Endothelial cell of umbilical vein (primary cell): ENCODE data around the gene DUOXA2. TPM values are rescaled to one million over a fixed set of nuclear protein-coding genes. Genes with fewer than 3 reads are reported as not detected.

Source experiments
- BruUV-seq: library from RNA; stranded (reverse); fragments of 400-500 nt; replicated peaks from 2 replicates; lab custom pipeline; 2021; lab: Mats Ljungman, UMichigan
- CTCF ChIA-PET: fragments of 300-600, 350-600 bp; sonication (Branson Sonifier 250); formaldehyde crosslinking; loops from one replicate; lab custom pipeline; 2021; ENCODE audit warnings: antibody characterized with exemption, inconsistent platforms; lab: Charles Lee
- POLR2A ChIA-PET: fragments of 300-600, 350-600 bp; sonication (Branson Sonifier 250); formaldehyde crosslinking; loops from one replicate; lab custom pipeline; 2021; ENCODE audit warnings: antibody characterized with exemption, inconsistent platforms; lab: Charles Lee
- DNase-seq: peaks from one replicate; pipeline ENCODE4 v3.0.0-alpha.2; 2011; ENCODE audit warnings: low read depth, low spot score
- FAIRE-seq: peaks from 2 replicates; lab custom pipeline; 2011; peaks lifted over from hg19 to GRCh38; lab: Jason Lieb, UNC
- H2AFZ ChIP-seq: 2 replicates; pipeline ENCODE4 v1.6.0; 2012; ENCODE audit warnings: low read depth, low read length, control low read depth, inconsistent platforms
- H3K27ac ChIP-seq: 2 replicates; pipeline ENCODE4 v1.5.1; 2011; ENCODE audit warnings: low read depth, mild to moderate bottlenecking, control low read depth, low read length, moderate library complexity; ENCODE audit not compliant: insufficient read depth
- H3K27me3 ChIP-seq, 2 experiments: 2 replicates each; pipeline versions ENCODE4 v1.6.0 to v1.6.1; 2011; ENCODE audit warnings: low read length in 2 of 2, mixed read lengths in 1 of 2; ENCODE audit not compliant: control insufficient read depth in 2 of 2, insufficient read depth in 2 of 2
- H3K36me3 ChIP-seq, 2 experiments: 2 replicates in 1 of 2; 3 replicates in 1 of 2; pipeline ENCODE4 v1.5.1; 2011; ENCODE audit warnings: low read length in 2 of 2, mild to moderate bottlenecking in 1 of 2, moderate library complexity in 1 of 2; ENCODE audit not compliant: control insufficient read depth in 2 of 2, insufficient read depth in 2 of 2; ENCODE audit errors: extremely low read depth in 1 of 2
- H3K4me1 ChIP-seq: 3 replicates; pipeline ENCODE4 v1.5.1; 2011; ENCODE audit warnings: mild to moderate bottlenecking, low read length; ENCODE audit not compliant: control insufficient read depth, insufficient read depth; ENCODE audit errors: extremely low read depth
- H3K4me2 ChIP-seq: 2 replicates; pipeline ENCODE4 v1.6.1; 2011; ENCODE audit warnings: low read length, control low read depth, mixed read lengths; ENCODE audit not compliant: insufficient read depth
- H3K4me3 ChIP-seq, 3 experiments: fragments of 200-600 bp in 1 of 3; sonication (generic), shearing (Covaris generic) in 1 of 3; replicated peaks in 1 of 3; 2 replicates each; pipeline ENCODE4 v1.5.1; 2011 to 2016; ENCODE audit warnings: control low read depth in 3 of 3, low read length in 3 of 3, mild to moderate bottlenecking in 2 of 3, inconsistent platforms in 1 of 3, low read depth in 1 of 3, moderate library complexity in 1 of 3; ENCODE audit not compliant: insufficient read depth in 1 of 3
- H3K79me2 ChIP-seq: 2 replicates; pipeline ENCODE4 v1.6.0; 2012; ENCODE audit warnings: low read length, inconsistent platforms; ENCODE audit not compliant: control insufficient read depth, insufficient read depth
- H3K9ac ChIP-seq: replicated peaks from 2 replicates; pipeline ENCODE3; 2011; ENCODE audit warnings: low read length, control low read depth; ENCODE audit not compliant: insufficient read depth; ENCODE audit errors: extremely low read depth
- H3K9me1 ChIP-seq: replicated peaks from 3 replicates; pipeline ENCODE4 v1.6.0; 2011; ENCODE audit warnings: mild to moderate bottlenecking, low read length; ENCODE audit not compliant: control insufficient read depth, insufficient read depth; ENCODE audit errors: extremely low read depth
- H3K9me3 ChIP-seq: replicated peaks from 2 replicates; pipeline ENCODE4 v1.5.1; 2012; ENCODE audit warnings: low read length, inconsistent platforms; ENCODE audit not compliant: control insufficient read depth, insufficient read depth
- H4K20me1 ChIP-seq: replicated peaks from 2 replicates; pipeline ENCODE3; 2011; ENCODE audit warnings: mild to moderate bottlenecking, low read length; ENCODE audit not compliant: control insufficient read depth, insufficient read depth; ENCODE audit errors: extremely low read depth
- EZH2 ChIP-seq: IDR thresholded peaks from 2 replicates; pipeline ENCODE4 v1.6.1; 2012; ENCODE audit warnings: borderline replicate concordance, low read depth, mild to moderate bottlenecking, moderate library complexity, low read length, inconsistent platforms; ENCODE audit not compliant: severe bottlenecking
- FOS ChIP-seq: IDR thresholded peaks from 2 replicates; pipeline ENCODE4 v1.6.1; 2011; ENCODE audit warnings: mild to moderate bottlenecking, low read length, moderate library complexity, borderline replicate concordance; ENCODE audit not compliant: insufficient read depth
- GATA2 ChIP-seq: IDR thresholded peaks from 2 replicates; pipeline ENCODE4 v1.7.0; 2011; ENCODE audit warnings: low read depth, mild to moderate bottlenecking, moderate library complexity, mixed read lengths, low read length; ENCODE audit not compliant: insufficient read length, insufficient read depth
- JUN ChIP-seq: IDR thresholded peaks from 2 replicates; pipeline ENCODE4 v1.6.1; 2011; ENCODE audit warnings: borderline replicate concordance, low read depth; ENCODE audit not compliant: insufficient read length, insufficient read depth
- MAX ChIP-seq: IDR thresholded peaks from 2 replicates; pipeline ENCODE4 v1.6.1; 2011; ENCODE audit not compliant: insufficient read depth, insufficient read length
- MYC ChIP-seq: IDR thresholded peaks from one replicate; pipeline ENCODE4 v1.6.1; 2011; ENCODE audit warnings: mild to moderate bottlenecking, low read depth, low read length
- POLR2A ChIP-seq: IDR thresholded peaks from 2 replicates; pipeline ENCODE4 v1.6.1; 2012; ENCODE audit warnings: low read depth, mild to moderate bottlenecking, control low read depth, low read length
- POLR2AphosphoS5 ChIP-seq: IDR thresholded peaks from 2 replicates; pipeline ENCODE4 v1.6.1; 2012; ENCODE audit warnings: low read depth, mild to moderate bottlenecking, control low read depth, low read length, moderate library complexity; ENCODE audit not compliant: insufficient read depth
- dilution Hi-C: fragments of 300-500 bp; cut with MboI; formaldehyde crosslinking; loops from one replicate; pipeline ENCODE4 v1.15.0; 2019; ENCODE audit warnings: low sequenced_read_pairs; ENCODE audit not compliant: extremely low pct_ligation_motif_present
- intact Hi-C: fragments of 100-400 bp; cut with micrococcal nuclease; formaldehyde crosslinking; loops from one replicate; pipeline ENCODE4 v1.10.0; 2022
- polyA plus RNA-seq, 4 experiments: library from polyadenylated mRNA; depleted of rRNA in 3 of 4; stranded (reverse) in 3 of 4; unstranded in 1 of 4; fragments of >200 nt; gene quantifications; 2 replicates each; pipeline versions ENCODE4 v1.2.1 to v1.2.3, GENCODE V29; 2011 to 2012; ENCODE audit warnings: missing spikeins in 1 of 4
- total RNA-seq: library from RNA; stranded (reverse); gene quantifications from 2 replicates; pipeline ENCODE4 v1.2.3, GENCODE V29; 2021
- TF ChIP-seq, protein P1 (sequence below), 2 donors: IDR thresholded peaks; 1 replicate in 1 of 2; 2 replicates in 1 of 2; pipeline ENCODE4 v1.5.1; 2011; ENCODE audit warnings: low read length in 2 of 2, mild to moderate bottlenecking in 2 of 2, moderate library complexity in 2 of 2, control low read depth in 1 of 2, inconsistent platforms in 1 of 2, low read depth in 1 of 2; ENCODE audit not compliant: insufficient read depth in 1 of 2; ENCODE audit errors: extremely low read depth in 1 of 2

Gene DUOXA2
- total and polyA plus RNA-seq, 2 donors (not counting 3 experiments of a cell fraction or from before 2014, with no cell fraction given): not detected

DNA sequence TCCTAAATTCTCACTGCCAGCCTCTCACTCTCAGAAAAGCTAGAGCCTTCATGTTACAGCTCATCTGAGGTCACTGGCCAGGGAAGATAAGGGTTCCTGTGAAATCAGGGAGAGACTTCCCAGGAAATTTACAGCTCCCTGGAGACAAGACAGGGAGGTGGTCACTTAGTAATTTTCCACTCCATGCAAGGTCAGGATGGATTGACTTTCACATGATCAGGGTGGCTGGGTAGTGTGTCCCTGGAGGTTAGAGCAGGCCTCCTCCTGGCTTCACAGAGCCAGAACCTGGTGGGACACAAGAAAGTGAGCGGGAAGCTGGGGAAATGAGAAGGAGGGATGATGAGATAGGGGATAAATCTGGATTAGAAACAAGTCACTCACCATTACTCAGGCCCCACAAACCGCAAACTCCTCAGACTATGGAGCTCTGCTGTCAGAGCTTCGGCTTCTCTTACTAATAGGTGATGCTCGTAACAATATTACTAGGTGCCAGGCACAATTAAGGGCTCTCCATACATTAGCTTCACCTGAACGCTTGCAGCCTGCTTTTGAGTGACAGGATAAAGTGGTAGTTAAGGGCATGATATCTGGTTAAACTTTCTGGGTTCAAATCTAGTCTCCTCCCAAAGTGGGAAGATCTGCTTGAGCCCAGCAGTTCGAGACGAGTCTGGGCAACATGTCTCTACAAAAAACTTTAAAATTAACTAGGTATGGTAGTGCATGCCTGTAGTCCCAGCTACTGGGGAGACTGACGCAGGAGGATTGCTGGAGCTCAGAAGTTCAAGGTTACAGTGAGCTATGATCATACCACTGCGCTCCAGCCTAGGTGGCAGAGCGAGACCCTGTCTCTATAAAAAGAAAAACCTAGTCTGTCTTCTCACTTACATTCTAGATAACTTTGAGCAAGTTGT, 25.1 kb upstream of the DUOXA2 start:
- no TSS peak for BruUV-seq
- no peak overlapping the region for H3K27ac ChIP-seq
- intact Hi-C loops: no loop called here
- dilution Hi-C loops: no loop called here
- ChIA-PET POLR2A (no interaction called here), CTCF (interaction anchor here (0.6 to 1.3 kb wide), 2 partner anchors 17 to 142 kb away, joined by 3 to 4 read pairs; no protein-coding TSS in a partner anchor)
- H2AFZ ChIP-seq: no peak overlapping the region
- FAIRE-seq: no peak
- H3K9ac ChIP-seq: no peak overlapping the region
- no peak overlapping the region for H3K4me2 ChIP-seq
- no peaks in the 10 kb centered on the region for H3K36me3 ChIP-seq
- no peaks in the 10 kb centered on the region for H3K9me1 ChIP-seq
- peaks cover 34 to 40% of the 10 kb centered on the region in 2 experiments for H3K27me3 ChIP-seq
- no peaks in the 10 kb centered on the region for H3K9me3 ChIP-seq
- H3K4me1 ChIP-seq: no peaks in the 10 kb centered on the region
- H3K79me2 ChIP-seq: no peaks in the 10 kb centered on the region
- H3K4me3 ChIP-seq: no peak overlapping the region
- TF ChIP-seq FOS (no peak), GATA2 (no peak), POLR2A (no peak), POLR2AphosphoS5 (no peak), EZH2 (no peak), JUN (no peak), MYC (no peak), MAX (no peak)
- TF ChIP-seq, protein P1, sequence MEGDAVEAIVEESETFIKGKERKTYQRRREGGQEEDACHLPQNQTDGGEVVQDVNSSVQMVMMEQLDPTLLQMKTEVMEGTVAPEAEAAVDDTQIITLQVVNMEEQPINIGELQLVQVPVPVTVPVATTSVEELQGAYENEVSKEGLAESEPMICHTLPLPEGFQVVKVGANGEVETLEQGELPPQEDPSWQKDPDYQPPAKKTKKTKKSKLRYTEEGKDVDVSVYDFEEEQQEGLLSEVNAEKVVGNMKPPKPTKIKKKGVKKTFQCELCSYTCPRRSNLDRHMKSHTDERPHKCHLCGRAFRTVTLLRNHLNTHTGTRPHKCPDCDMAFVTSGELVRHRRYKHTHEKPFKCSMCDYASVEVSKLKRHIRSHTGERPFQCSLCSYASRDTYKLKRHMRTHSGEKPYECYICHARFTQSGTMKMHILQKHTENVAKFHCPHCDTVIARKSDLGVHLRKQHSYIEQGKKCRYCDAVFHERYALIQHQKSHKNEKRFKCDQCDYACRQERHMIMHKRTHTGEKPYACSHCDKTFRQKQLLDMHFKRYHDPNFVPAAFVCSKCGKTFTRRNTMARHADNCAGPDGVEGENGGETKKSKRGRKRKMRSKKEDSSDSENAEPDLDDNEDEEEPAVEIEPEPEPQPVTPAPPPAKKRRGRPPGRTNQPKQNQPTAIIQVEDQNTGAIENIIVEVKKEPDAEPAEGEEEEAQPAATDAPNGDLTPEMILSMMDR (IDR thresholded peaks at IDR 0.05; ENCODE audit: extremely low read depth in 1 of 2, insufficient read depth in 1 of 2, low read depth in 1 of 2, low read length in 2 of 2): no peak
- DNase-seq: no peak
- no peaks in the 10 kb centered on the region for H4K20me1 ChIP-seq
